Fibroblast of the conjunctiva (primary cell): ENCODE results near the gene IL17F.

Source experiments
- DNase-seq: peaks from one replicate; pipeline ENCODE4 v3.0.0-alpha.2; 2010; ENCODE audit warnings: low read depth

Gene IL17F

GRCh38 chr6:52244400-52244799 lies at the start of gene IL17F:
IL17F (minus strand) TSS chr6:52244500; CDS start chr6:52244429, 71 bp downstream.
- no peak for DNase-seq

GRCh38 chr6:52293067-52293466 lies 48.8 kb upstream of the IL17F start:
- DNase-seq, result no peak

- no peak for DNase-seq
Measured at GRCh38 chr6:52288841-52289240, 44.5 kb upstream of the IL17F start.

- DNase-seq, result no peak
Measured at GRCh38 chr6:52288216-52288615, 43.9 kb upstream of the IL17F start.

- DNase-seq, result peak; percentile 70
Measured at GRCh38 chr6:52286798-52287432, 42.6 kb upstream of the IL17F start.

GRCh38 chr6:52285177-52286068 lies 41.1 kb upstream of the IL17F start:
- DNase-seq, result peak; percentile 50

- DNase-seq, result peak; percentile 99
Measured at GRCh38 chr6:52284460-52285176, 40.3 kb upstream of the IL17F start, which contains the start of gene MCM3. MCM3 (minus strand) TSS chr6:52284742; CDS start chr6:52284674, 68 bp downstream.

GRCh38 chr6:52284131-52284459 lies 39.8 kb upstream of the IL17F start:
- DNase-seq, result no peak

- DNase-seq, result no peak
Measured at GRCh38 chr6:52283111-52283510, 38.8 kb upstream of the IL17F start.

- DNase-seq, result no peak
Measured at GRCh38 chr6:52276130-52276529, 31.8 kb upstream of the IL17F start.

- no peak for DNase-seq
Measured at GRCh38 chr6:52271852-52272460, 27.7 kb upstream of the IL17F start.

GRCh38 chr6:52263709-52264540 lies 19.6 kb upstream of the IL17F start:
- DNase-seq, result peak; percentile 62

- no peak for DNase-seq
Measured at GRCh38 chr6:52262620-52263344, 18.5 kb upstream of the IL17F start.

GRCh38 chr6:52261229-52261628 lies 16.9 kb upstream of the IL17F start:
- peak; percentile 47 for DNase-seq

GRCh38 chr6:52260634-52261033 lies 16.3 kb upstream of the IL17F start:
- DNase-seq, result no peak

GRCh38 chr6:52255434-52255833 lies 11.1 kb upstream of the IL17F start:
- no peak for DNase-seq

GRCh38 chr6:52254731-52255378 lies 10.6 kb upstream of the IL17F start:
- no peak for DNase-seq

GRCh38 chr6:52253494-52253893 lies 9.2 kb upstream of the IL17F start:
- no peak for DNase-seq

GRCh38 chr6:52251113-52251512 lies 6.8 kb upstream of the IL17F start:
- DNase-seq, result no peak

- no peak for DNase-seq
Measured at GRCh38 chr6:52249078-52249477, 4.8 kb upstream of the IL17F start.
